Thyroid gland (tissue), 4 donors: Measurements from ENCODE around the gene APOD. TPM values are rescaled to one million over a fixed set of nuclear protein-coding genes. Genes with fewer than 3 reads are reported as not detected.

Source experiments
- DNase-seq, 2 donors: peaks; one replicate each; pipeline ENCODE4 v3.0.0-alpha.2; 2019
- H3K27ac ChIP-seq, 3 donors: fragments of 200-600 bp; sonication (generic); 1 replicate in 2 of 3; 2 replicates in 1 of 3; pipeline ENCODE4 v1.5.1; 2016 to 2019; ENCODE audit warnings: mild to moderate bottlenecking in 1 of 3, moderate library complexity in 1 of 3
- H3K27me3 ChIP-seq: fragments of 200-600 bp; sonication (generic); one replicate; pipeline ENCODE4 v1.5.1; 2019
- H3K36me3 ChIP-seq, 2 donors: fragments of 200-600 bp; sonication (generic); one replicate each; pipeline ENCODE4 v1.5.1; 2016 to 2019
- H3K4me1 ChIP-seq, 2 donors: fragments of 200-600 bp; sonication (generic); one replicate each; pipeline ENCODE4 v1.5.1; 2017 to 2019
- H3K4me3 ChIP-seq, 3 donors: fragments of 200-600 bp; sonication (generic); replicated peaks in 1 of 3; 1 replicate in 2 of 3; 2 replicates in 1 of 3; pipeline ENCODE4 v1.5.1; 2016; ENCODE audit warnings: mild to moderate bottlenecking in 1 of 3
- H3K9me3 ChIP-seq: fragments of 200-600 bp; sonication (generic); one replicate; pipeline ENCODE4 v1.5.1; 2017
- POLR2A ChIP-seq, 2 donors: fragments of 450-650 bp; IDR thresholded peaks; one replicate each; pipeline ENCODE4 v1.6.1; 2017; ENCODE audit warnings: antibody characterized with exemption in 2 of 2, mild to moderate bottlenecking in 2 of 2, moderate library complexity in 1 of 2
- WGBS, 2 donors: methylation state at CpG; one replicate each; pipeline ENCODE4 v1.1.5; 2017; 5-methylcytosine and 5-hydroxymethylcytosine counted together
- intact Hi-C: fragments of 100-400 bp; cut with DNase I; formaldehyde crosslinking; loops from one replicate; pipeline ENCODE4 v1.15.1; 2023
- small RNA-seq: library from RNA; depleted of rRNA; stranded (forward); fragments of <200 nt; gene quantifications from one replicate; pipeline ENCODE3, GENCODE V24; 2016
- total RNA-seq, 4 donors: library from RNA; depleted of rRNA; stranded (reverse); fragments of >200 nt; gene quantifications; one replicate each; pipeline ENCODE4 v1.2.3, GENCODE V29; 2016
- TF ChIP-seq, protein P1 (sequence below), 6 experiments: fragments of 200-600 bp in 3 of 6; fragments of 450-650 bp in 3 of 6; sonication (generic) in 3 of 6; IDR thresholded peaks; one replicate each; pipeline ENCODE4 v1.5.1; 2016 to 2019; ENCODE audit warnings: antibody characterized with exemption in 6 of 6, mild to moderate bottlenecking in 2 of 6, inconsistent platforms in 1 of 6, moderate library complexity in 1 of 6

APOD gene
- total RNA-seq, 4 donors from 2014 or later = 283 to 756 (median 407) TPM

DNA sequence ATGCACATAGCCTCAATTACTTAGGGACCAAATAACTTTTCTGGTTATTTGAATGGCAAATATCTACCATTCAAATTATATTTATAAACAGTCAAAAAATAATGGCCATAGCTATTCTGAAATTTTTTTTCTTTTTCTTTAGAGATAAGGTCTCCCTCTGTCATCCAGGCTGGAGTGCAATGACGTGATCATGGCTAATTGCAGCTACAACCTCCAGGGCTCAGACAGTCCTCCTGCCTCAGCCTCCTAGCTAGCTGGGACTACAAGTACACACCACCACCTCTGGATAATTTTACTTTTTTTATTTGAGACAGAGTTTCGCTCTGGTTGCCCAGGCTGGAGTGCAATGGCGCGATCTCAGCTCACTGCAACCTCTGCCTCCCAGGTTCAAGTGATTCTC, 57.2 kb downstream of the APOD start:
- H3K4me1 ChIP-seq = no peaks in the 10 kb centered on the region
- intact Hi-C loops = no loop called here
- H3K27me3 ChIP-seq = no peaks in the 10 kb centered on the region
- DNase-seq = no peak
- H3K27ac ChIP-seq = no peak overlapping the region
- peaks cover 3 to 12% of the 10 kb centered on the region in 2 donors for H3K36me3 ChIP-seq
- 96 to 97% methylated on average over 4 of the region's 4 CpGs for WGBS, 2 donors
- no peaks in the 10 kb centered on the region for H3K9me3 ChIP-seq
- no peak overlapping the region for H3K4me3 ChIP-seq
- TF ChIP-seq, protein P1, sequence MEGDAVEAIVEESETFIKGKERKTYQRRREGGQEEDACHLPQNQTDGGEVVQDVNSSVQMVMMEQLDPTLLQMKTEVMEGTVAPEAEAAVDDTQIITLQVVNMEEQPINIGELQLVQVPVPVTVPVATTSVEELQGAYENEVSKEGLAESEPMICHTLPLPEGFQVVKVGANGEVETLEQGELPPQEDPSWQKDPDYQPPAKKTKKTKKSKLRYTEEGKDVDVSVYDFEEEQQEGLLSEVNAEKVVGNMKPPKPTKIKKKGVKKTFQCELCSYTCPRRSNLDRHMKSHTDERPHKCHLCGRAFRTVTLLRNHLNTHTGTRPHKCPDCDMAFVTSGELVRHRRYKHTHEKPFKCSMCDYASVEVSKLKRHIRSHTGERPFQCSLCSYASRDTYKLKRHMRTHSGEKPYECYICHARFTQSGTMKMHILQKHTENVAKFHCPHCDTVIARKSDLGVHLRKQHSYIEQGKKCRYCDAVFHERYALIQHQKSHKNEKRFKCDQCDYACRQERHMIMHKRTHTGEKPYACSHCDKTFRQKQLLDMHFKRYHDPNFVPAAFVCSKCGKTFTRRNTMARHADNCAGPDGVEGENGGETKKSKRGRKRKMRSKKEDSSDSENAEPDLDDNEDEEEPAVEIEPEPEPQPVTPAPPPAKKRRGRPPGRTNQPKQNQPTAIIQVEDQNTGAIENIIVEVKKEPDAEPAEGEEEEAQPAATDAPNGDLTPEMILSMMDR (IDR thresholded peaks at IDR 0.05) = no peak
- TF ChIP-seq POLR2A (IDR thresholded peaks at IDR 0.05) = no peak

DNA sequence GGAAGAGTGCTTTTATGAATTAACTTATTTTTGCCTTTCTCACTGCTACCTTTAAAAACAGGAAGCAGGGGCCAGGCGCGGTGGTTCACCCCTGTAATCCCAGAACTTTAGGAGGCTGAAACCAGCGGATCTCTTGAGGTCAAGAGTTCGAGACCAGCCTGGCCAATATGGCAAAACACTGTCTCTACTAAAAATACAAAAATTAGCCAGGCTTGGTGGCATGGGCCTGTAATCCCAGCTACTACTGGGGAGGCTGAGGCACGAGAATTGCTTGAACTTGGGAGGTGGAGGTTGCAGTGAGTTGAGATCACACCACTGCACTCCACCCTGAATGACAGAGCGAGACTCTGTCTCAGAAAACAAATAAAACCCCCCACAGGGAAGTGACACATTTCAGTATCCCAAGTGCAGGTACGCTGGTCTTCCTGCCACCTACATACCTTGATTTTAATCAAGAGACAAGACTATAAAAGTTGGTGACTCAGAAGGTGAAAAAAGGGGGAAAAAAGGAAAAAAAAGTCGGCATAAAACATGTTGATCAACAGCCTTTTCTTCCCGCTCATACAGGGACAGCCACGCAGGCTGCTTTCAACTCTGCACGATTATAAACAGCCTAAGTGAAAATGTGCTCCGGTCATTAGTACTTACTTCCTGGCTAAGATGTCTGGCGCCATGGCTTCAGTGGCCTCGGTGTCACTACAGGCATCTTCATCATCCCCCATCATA, 59.4 kb downstream of the APOD start:
- no peak overlapping the region for H3K27ac ChIP-seq
- intact Hi-C loops = no loop called here

DNA sequence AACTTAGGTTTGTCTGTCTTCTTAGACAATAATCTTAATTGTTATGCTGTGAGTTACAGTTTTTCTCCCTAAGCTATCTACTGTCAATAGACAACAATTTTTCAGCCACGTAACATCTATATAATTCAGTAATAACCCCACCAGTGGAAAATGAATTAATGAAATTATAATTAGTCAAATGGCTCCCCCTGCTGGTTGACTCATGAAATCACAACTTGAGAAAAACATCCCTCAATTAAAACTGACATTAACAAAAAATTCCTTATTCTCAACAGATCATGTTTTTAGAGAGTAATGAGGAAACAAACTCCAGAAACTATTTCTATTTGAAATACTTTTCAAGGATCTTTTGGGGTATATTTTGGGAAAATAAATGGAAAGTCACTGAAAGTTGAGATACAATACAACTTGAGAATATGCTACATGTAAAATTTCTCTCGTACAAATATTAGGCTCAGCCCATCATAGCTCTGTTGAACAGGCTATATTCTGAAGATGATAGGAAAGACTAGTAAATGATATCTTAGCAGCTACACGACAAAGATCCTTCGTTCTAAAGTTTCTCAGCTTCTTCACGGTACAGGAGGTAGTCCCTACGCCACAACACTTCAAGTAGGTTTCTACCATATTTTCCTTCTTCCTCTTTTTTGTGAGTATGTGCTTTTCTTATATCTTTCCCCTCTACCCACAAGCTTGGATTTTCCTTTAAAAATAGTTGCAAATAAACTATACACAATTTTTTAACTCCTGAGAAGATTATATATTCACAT, 61.3 kb downstream of the APOD start:
- H3K4me1 ChIP-seq = no peaks in the 10 kb centered on the region
- H3K27me3 ChIP-seq = no peaks in the 10 kb centered on the region
- no peaks in the 10 kb centered on the region for H3K9me3 ChIP-seq
- no peak for DNase-seq
- H3K4me3 ChIP-seq = no peak overlapping the region
- H3K27ac ChIP-seq = no peak overlapping the region
- TF ChIP-seq POLR2A (IDR thresholded peaks at IDR 0.05) = no peak
- TF ChIP-seq, protein P1 (IDR thresholded peaks at IDR 0.05) = peak; percentile 6 to 86 (median 66)
- intact Hi-C loops = no loop called here
- peaks cover 7 to 12% of the 10 kb centered on the region in 2 donors for H3K36me3 ChIP-seq
- WGBS, 2 donors = 64 to 68% methylated on average over 6 of the region's 6 CpGs

More for the DNA sequence above, 59.4 kb downstream of the APOD start:
- peaks cover 3 to 12% of the 10 kb centered on the region in 2 donors for H3K36me3 ChIP-seq
- TF ChIP-seq POLR2A (IDR thresholded peaks at IDR 0.05) = no peak
- TF ChIP-seq, protein P1 (IDR thresholded peaks at IDR 0.05) = no peak
- H3K9me3 ChIP-seq = no peaks in the 10 kb centered on the region
- H3K27me3 ChIP-seq = no peaks in the 10 kb centered on the region
- DNase-seq = no peak
- H3K4me3 ChIP-seq = no peak overlapping the region
- 86 to 91% methylated on average over 14 of the region's 14 CpGs for WGBS, 2 donors
- no peaks in the 10 kb centered on the region for H3K4me1 ChIP-seq

Small RNA genes lying within 50 kb of the gene (small RNA-seq; reads per million reads assigned to genes)
- gene RN7SL73P = not detected
- gene RNU6ATAC24P = not detected

Other genes starting within 250 kb of the APOD start
- 100 to 1,000 TPM in 1 of 4 donors, 10 to 100 TPM in 3; 61.7 to 685 (median 71.3) TPM for gene ACAP2, start 140.9 kb downstream of the APOD start, total RNA-seq
- 100 to 1,000 TPM in 2 of 4 donors, 10 to 100 TPM in 2; 76.2 to 113 (median 99.9) TPM for gene PPP1R2, start 40.6 kb downstream of the APOD start, total RNA-seq
- gene MUC20, start 137.0 kb upstream of the APOD start, total RNA-seq = 10 to 100 TPM in 3 of 4 donors, 1 to 10 TPM in 1; 3.9 to 18.4 (median 13.9) TPM
- under 1 TPM in 2 of 4 donors, not detected in 2; 0.13 to 0.20 TPM for gene MUC4, start 228.0 kb upstream of the APOD start, total RNA-seq